SKM-1 treated with dmso at 0.1 percent for 144 hours (cell line): Measurements from ENCODE around the gene RAD51B.

Experiments
- DNase-seq: peaks from one replicate; lab custom pipeline; 2025; ENCODE audit not compliant: unreplicated experiment; lab: John Stamatoyannopoulos, UW

RAD51B gene

GRCh38 chr14:68538639-68539038, 719.1 kb downstream of the RAD51B start:
- no peak for DNase-seq

GRCh38 chr14:68539241-68539737, 719.7 kb downstream of the RAD51B start:
- no peak for DNase-seq

GRCh38 chr14:68539789-68540188, 720.2 kb downstream of the RAD51B start:
- no peak for DNase-seq

- no peak for DNase-seq
These were observed 721.8 kb downstream of the RAD51B start for GRCh38 chr14:68541178-68541896.

- DNase-seq = no peak
These were observed 722.8 kb downstream of the RAD51B start for GRCh38 chr14:68542346-68542745.

GRCh38 chr14:68543516-68543915, 723.9 kb downstream of the RAD51B start:
- DNase-seq = no peak

- DNase-seq = no peak
These were observed 724.7 kb downstream of the RAD51B start for GRCh38 chr14:68544081-68544892.

- no peak for DNase-seq
These were observed 727.3 kb downstream of the RAD51B start for GRCh38 chr14:68546839-68547238.

- DNase-seq = no peak
These were observed 728.0 kb downstream of the RAD51B start for GRCh38 chr14:68547305-68548193.

- no peak for DNase-seq
These were observed 728.9 kb downstream of the RAD51B start for GRCh38 chr14:68548194-68549076.

- no peak for DNase-seq
These were observed 730.7 kb downstream of the RAD51B start for GRCh38 chr14:68550338-68550715.

GRCh38 chr14:68551045-68551683, 731.6 kb downstream of the RAD51B start:
- DNase-seq = no peak

- DNase-seq = no peak
These were observed 732.5 kb downstream of the RAD51B start for GRCh38 chr14:68552075-68552474.

- DNase-seq = no peak
These were observed 733.0 kb downstream of the RAD51B start for GRCh38 chr14:68552602-68553001.

- no peak for DNase-seq
These were observed 733.7 kb downstream of the RAD51B start for GRCh38 chr14:68553311-68553710.

- DNase-seq = no peak
These were observed 734.7 kb downstream of the RAD51B start for GRCh38 chr14:68554231-68554630.

- no peak for DNase-seq
These were observed 736.7 kb downstream of the RAD51B start for GRCh38 chr14:68556253-68556652.

GRCh38 chr14:68557648-68558047, 738.1 kb downstream of the RAD51B start:
- DNase-seq = no peak

- DNase-seq = no peak
These were observed 738.5 kb downstream of the RAD51B start for GRCh38 chr14:68558096-68558495.

- DNase-seq = no peak
These were observed 740.4 kb downstream of the RAD51B start for GRCh38 chr14:68559949-68560348.
